HG02610 (cell line): ENCODE measurements around the gene KIF1B.
"Not testable (repeated sequence)": the region's sequence is repeated elsewhere in the genome, so short reads cannot be mapped to it uniquely, and the experiment has no call there.

Experiments
- ATAC-seq: cut with Tn5 transposase; IDR thresholded peaks from one replicate; pipeline ENCODE4 v1.9.1; 2021; ENCODE audit warnings: mild to moderate bottlenecking, moderate library complexity; ENCODE audit not compliant: unreplicated experiment

The KIF1B gene

DNA sequence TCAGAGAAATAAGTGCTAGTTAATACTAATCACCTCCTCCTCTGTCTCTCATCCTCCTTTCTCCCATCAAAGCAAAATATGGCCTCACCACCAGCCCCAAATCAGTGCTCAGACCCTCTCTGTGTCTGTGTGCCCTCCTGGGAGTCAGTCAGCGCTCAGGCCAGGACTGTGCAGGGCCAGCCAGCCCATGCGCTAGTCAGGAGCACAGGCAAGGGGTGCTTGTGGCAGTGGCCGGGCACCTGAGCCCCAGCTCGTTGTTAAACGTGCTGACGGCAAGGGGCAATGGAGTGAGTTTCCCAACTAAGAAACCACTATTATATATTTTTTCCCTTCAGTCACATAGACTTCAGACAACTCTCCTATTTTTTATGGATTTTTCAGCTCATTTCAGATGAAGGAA, 169.3 kb downstream of the KIF1B start:
- no peak for ATAC-seq

- ATAC-seq = no peak
Observed at GRCh38 chr1:10380594-10381275, 170.4 kb downstream of the KIF1B start.

DNA sequence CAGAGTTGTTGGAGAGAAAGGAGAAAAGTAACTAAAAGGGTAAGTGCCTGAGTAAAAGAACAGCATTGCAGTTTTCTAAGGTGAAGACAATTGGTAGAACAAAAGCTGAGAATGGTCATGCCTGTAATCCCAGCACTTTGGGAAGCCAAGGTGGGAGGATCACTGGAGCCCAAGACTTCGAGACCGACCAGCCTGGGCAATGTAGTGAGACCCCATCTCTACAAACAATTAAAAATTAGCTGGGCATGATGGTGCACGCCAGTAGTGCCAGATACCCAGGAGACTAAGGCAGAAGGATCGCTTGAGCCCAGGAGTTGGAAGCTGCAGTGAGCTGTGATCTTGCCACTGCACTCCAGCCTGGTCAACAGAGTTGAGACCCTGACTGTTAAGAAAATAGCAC, 173.3 kb downstream of the KIF1B start:
- no peak for ATAC-seq

GRCh38 chr1:10384219-10384618, 173.8 kb downstream of the KIF1B start:
- ATAC-seq = no peak

DNA sequence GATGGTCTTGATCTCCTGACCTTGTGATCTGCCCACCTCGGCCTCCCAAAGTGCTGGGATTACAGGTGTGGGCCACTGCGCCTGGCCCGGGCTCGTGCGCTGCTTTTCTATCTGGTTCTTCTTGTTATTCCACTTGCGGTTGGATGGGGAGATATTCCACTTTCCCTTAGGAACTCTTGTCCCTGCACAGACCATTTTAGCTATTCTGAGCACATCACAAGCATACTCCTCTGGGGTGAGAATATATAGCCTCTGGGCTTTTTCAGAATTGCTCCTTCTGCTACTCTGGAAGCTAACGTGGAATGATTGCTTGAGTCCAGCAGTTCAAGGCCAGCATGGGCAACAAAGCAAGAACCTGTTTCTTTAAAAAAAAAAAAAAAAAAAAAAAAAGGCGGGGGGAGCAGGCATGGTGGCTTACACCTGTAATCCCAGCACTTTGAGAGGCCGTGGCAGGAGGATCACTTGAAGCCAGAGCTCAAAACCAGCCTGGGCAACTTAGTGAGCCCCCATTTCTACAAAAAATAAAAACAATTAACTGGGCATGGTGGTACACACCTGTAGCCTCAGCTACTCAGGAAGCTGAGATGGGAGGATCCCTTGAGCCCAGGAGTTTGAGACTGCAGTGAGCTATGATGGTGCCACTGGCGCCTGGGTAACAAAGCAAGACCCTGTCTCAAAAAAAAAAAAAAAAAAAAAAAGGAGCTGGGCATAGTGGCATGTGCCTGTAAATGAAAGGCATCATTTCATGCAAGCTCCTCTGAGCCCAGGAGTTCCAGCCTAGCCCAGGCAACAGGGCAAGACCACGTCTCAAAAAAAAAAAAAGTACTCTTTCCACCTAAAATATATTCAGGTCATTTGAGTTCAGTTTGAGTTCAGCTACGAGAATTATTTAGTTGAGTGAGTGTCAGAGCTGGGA, 176.6 kb downstream of the KIF1B start:
- ATAC-seq = no peak

DNA sequence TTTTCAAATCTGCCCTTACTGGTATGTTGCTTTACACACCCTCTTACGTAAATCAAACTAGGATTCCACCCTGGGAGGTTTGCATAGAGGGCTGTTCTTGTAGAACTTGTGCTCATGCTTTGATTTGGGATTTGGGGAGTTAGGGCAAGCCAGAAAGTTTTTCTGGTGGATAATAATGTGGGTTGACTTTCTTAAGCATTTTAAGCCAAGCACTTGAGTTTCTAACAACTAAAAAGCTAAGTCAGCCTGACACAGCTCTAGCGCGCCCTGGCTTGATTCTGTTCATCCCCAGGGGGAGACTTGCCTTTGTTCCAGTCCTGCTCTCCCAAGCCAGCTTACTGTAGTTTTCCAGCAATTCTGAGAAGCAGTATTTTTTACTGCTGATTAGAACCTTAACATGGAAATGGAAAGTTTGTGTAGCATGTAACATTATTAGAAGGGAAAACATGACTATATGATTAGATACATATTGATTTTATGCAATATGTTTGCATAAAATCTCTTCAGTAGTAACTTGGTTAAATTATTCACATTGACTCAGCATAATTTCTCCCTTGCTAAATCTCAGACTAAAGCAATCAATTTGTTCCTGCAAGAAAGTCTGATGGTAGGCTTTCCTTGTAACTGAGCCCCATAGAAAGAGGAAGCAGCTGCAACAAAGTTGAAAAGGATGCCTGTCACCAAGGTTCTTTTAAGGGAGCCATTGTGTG, 177.5 kb downstream of the KIF1B start:
- no peak for ATAC-seq

DNA sequence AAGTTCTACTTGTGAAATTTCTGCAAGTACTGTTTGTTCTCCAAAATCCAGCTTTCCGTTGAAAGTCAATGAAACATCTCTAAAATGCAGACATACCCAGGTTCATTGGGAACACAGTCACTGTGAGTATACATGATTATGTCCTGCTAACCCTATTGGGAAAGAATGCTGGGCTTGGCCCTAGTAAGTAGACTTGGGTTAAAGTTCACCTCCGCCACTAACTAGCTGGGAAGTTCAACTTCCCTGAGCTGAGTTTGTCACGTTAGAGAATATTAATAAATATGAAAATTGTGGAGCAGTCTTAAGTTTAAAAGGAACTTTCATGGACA, 178.0 kb downstream of the KIF1B start:
- ATAC-seq = no peak

GRCh38 chr1:10389271-10389973, 179.1 kb downstream of the KIF1B start:
- ATAC-seq = no peak

DNA sequence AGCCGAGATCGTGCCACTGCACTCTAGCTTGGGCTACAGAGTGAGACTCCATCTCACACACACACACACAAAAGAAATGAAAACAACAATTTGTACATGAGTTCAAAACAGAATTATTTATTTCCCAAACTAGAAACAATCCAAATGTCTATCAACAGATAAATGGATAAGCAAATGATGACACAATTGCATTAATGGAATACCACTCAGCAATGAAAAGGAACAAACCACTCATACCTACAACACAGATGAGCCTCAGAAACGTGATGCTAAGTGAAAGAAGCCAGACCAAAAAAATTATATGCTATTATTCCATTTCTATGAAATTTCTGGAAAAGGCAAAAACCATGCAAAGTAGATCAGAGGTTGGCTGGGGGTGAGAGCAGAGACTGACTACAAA, 186.5 kb downstream of the KIF1B start:
- ATAC-seq = no peak

- ATAC-seq = no peak
Observed at GRCh38 chr1:10398278-10398733, 187.9 kb downstream of the KIF1B start.

GRCh38 chr1:10398734-10399443, 188.5 kb downstream of the KIF1B start, which contains the start of gene PGD:
PGD (plus strand) TSS chr1:10399064; CDS start chr1:10399118, 54 bp downstream.
- ATAC-seq = peak; percentile 96

DNA sequence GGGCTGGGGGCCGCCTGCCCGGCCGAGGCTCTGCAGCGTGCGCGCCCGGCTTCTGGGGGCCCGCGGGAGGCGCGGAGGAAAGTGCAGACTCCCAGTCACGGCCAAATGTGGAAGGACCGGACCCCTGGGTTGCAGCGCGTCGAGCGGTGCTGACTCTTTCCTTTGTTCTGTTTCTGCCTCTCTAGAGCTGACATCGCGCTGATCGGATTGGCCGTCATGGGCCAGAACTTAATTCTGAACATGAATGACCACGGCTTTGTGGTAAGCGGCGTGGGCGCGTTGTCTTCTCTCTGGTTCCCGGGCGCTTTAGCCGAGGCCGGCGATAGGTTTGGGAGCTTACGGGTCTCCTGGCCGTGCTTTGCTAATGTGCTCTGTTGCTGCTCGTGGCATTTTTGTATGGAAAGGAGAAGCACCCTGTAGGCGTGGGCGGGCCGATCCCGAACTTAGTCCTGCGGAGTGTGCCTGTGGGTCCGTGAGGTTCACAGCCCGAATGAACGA, 189.1 kb downstream of the KIF1B start:
- ATAC-seq = no peak

DNA sequence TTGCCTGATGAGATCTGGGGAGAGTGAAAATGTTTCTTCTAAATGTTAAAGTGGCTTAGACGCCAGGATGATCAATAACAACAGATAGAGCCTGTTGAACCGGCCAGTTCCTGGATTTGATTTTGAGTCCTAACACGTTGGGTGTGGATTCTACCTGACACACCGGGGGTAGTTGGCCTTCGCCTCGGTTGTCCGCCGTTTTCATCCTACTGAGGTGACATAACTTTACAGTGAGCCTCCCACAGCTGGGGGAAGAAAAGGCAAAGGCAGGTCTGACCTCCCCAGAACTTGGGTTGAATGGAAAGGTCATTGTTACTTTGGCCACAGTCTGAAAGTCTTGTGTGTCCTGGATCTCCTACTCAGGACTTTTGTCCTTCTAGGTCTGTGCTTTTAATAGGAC, 189.6 kb downstream of the KIF1B start:
- no peak for ATAC-seq

GRCh38 chr1:10401281-10401680, 190.9 kb downstream of the KIF1B start:
- ATAC-seq = no peak

DNA sequence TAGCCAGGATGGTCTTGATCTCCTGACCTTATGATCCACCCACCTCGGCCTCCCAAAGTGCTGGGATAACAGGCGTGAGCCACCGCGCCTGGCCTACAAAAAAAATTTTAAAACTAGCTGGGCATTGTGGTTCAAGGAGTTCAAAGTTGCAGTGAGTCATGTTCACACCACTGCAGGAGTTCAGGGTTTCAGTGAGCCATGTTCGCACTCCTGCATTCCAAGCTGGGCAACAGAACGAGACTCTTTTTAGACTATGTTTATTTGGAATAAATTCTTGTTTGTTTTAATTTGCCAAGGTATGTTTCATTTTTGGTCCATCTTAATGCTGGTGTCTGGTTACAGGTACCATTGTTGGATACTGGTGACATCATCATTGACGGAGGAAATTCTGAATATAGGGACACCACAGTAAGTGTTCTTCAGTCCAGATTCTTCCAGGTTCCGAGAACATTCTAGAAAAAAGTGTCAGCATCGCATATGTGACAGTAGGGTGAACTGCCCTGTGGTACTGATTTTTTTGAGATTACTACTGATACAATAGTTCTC, 192.4 kb downstream of the KIF1B start:
- no peak for ATAC-seq

GRCh38 chr1:10407201-10407600, 196.8 kb downstream of the KIF1B start:
- no peak for ATAC-seq

DNA sequence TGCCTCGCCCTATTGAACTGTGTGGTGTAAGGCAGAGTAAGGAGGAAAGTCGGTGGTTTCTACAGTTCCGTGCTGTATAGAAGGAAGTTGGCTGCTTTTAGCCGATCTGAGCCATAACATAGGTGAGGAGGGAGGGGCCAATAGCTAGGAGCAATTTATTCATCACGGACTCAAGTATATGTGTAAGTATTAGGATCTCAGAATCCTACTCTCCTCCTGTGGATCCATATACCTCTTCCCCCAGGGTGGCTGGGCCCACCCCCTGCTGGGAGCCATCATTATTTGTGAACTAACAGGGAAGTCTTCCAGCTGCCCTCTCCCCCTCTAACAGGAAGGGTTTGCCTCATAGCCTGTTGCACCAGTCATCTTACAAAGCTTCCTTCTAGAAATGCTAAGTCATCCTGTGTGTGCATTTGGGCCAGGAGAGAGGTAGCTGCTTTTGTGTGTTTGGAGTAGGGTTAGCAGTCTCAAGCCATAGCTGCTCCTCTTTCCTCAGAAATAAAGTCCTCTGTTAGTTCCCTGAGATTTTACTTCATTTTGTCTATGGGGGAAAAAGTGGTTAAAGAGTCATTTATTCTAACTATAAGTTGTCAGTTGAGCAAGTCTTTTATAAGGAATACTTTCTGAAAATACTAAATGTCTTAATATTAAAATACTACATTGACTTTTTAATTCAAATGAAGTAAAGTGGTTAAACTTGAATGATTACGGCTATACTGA, 205.0 kb downstream of the KIF1B start:
- no peak for ATAC-seq

GRCh38 chr1:10415967-10416366, 205.6 kb downstream of the KIF1B start:
- ATAC-seq = not testable (repeated sequence)

GRCh38 chr1:10418741-10419140, 208.4 kb downstream of the KIF1B start:
- not testable (repeated sequence) for ATAC-seq
